Measurements from ENCODE around the gene TBPL1. TPM values are rescaled to one million over a fixed set of nuclear protein-coding genes. Genes with fewer than 3 reads are reported as not detected.

TBPL1 gene
- polyA plus RNA-seq, 2 of the 4 experiments (the other 2 are of a cell fraction), result 22.4 to 41.1 TPM

DNA sequence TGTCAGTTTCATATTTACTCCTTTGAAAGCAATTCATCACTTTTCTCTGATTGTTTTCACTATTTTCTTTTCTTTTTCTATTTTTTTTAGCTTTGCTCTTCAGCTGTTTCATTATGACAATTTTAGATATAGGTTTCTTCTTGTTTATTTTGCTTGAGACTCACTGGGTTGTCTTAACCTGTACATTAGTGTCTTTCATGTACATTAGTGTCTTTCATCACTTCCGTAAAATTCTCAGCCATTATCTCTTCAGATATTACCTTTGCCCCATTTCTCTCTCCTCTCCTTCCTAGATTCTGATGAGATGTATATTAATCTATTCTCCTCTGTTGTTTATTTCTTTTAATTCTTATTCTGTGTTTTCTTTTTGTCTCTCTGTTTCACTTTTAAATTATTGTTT lies 14.5 kb upstream of the TBPL1 start:
- Histone ChIP-seq H3K27ac (no peak overlapping the region), H3K4me2 (no peak overlapping the region), H3K4me1 (no peaks in the 10 kb centered on the region), H3K9me3 (no peaks in the 10 kb centered on the region), H3K4me3 (no peak overlapping the region)
- WGBS (ENCODE audit: missing lambda C conversion rate), result 94% methylated on average over 1 of the region's 1 CpG
- FAIRE-seq (no peak), DNase-seq (ENCODE audit: low read depth in 1 of 2, low spot score in 1 of 2) (no peak), ATAC-seq (no peak)
- ChIA-PET CTCF (interaction anchor here (1.4 to 2.6 kb wide), 2 partner anchors 14 to 15 kb away, joined by 4 to 20 read pairs; partner anchors contain the start of gene TBPL1), POLR2A (no interaction called here)
- TF ChIP-seq KDM1A (IDR thresholded peaks at IDR 0.05; ENCODE audit: low read depth) (no peak), HOXB5 (CRISPR knock-in tag; IDR thresholded peaks at IDR 0.05) (no peak), MAFK (IDR thresholded peaks at IDR 0.05; ENCODE audit: partially characterized antibody) (no peak)
- TF ChIP-seq, protein P1, sequence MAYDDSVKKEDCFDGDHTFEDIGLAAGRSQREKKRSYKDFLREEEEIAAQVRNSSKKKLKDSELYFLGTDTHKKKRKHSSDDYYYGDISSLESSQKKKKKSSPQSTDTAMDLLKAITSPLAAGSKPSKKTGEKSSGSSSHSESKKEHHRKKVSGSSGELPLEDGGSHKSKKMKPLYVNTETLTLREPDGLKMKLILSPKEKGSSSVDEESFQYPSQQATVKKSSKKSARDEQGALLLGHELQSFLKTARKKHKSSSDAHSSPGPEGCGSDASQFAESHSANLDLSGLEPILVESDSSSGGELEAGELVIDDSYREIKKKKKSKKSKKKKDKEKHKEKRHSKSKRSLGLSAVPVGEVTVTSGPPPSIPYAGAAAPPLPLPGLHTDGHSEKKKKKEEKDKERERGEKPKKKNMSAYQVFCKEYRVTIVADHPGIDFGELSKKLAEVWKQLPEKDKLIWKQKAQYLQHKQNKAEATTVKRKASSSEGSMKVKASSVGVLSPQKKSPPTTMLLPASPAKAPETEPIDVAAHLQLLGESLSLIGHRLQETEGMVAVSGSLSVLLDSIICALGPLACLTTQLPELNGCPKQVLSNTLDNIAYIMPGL (CRISPR knock-in tag; IDR thresholded peaks at IDR 0.05; ENCODE audit: borderline replicate concordance), result no peak

DNA sequence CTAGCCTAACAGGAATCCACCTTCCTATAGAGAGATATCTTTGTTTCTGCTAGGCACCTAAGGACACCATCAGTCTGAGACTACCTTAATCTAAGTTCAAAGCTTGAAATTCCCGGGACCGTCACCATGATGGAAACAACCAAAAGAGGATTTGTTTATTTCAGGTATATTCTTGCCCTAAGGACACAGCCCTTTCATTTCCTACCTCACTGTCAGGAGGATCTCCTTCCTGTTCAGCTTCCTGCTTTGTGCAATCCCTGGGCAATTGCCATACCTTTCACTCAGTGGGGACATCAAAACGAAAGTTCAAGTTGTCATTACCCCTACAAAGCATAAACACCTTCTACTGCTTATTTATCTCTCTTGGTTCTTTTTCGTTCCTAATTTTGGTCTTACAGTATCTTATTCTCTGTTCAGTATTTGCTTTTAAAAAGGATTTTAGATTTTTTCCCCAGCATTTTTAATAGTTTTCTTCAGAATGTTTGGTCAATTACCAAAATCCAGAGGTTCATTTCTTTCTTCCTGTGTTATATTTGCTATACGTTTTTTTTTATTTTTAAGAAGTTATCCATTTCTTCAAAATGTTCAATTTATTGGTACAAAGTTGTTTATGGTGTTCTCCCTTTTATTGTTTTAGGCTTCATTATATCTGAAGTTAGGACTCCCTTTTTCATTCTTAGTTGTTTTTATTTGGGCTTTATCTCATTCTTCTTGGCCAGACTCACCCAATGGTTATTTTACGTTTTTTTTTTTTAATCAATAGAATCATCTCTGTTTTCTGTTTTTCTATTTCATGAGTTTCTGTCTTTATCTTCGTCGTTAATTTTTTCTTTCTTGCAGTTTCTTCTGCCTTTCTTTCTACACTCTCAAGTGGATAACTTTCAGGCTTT lies 13.0 kb upstream of the TBPL1 start:
- 67% methylated on average over 8 of the region's 8 CpGs for WGBS (ENCODE audit: missing lambda C conversion rate)
- H3K27ac ChIP-seq, result no peak overlapping the region
- ATAC-seq, result no peak
- no peaks in the 10 kb centered on the region for H3K4me1 ChIP-seq
- CTCF ChIA-PET, result interaction anchor here (1.2 to 3.4 kb wide), 3 partner anchors 18 to 184 kb away, joined by 3 to 19 read pairs (median 12); no protein-coding TSS in a partner anchor
- TF ChIP-seq HOXB13 (CRISPR knock-in tag; IDR thresholded peaks at IDR 0.05; ENCODE audit: low read depth) (no peak), POLR2A (IDR thresholded peaks at IDR 0.05; ENCODE audit: low read length) (no peak), FOXS1 (CRISPR knock-in tag; IDR thresholded peaks at IDR 0.05) (no peak), RAD21 (conservative IDR thresholded peaks at IDR 0.05 in 1 of 2, IDR thresholded peaks at IDR 0.05 in 1 of 2) (no peak), KDM5A (IDR thresholded peaks at IDR 0.05) (no peak), RCOR1 (IDR thresholded peaks at IDR 0.05; ENCODE audit: low read depth, low read length) (no peak), HOXA7 (CRISPR knock-in tag; IDR thresholded peaks at IDR 0.05) (no peak), CBX2 (IDR thresholded peaks at IDR 0.05; ENCODE audit: borderline replicate concordance, low read depth) (no peak), RNF2 (IDR thresholded peaks at IDR 0.05; ENCODE audit: borderline replicate concordance, low read depth) (no peak), MAFK (IDR thresholded peaks at IDR 0.05; ENCODE audit: partially characterized antibody) (no peak), TP53 (CRISPR knock-in tag; IDR thresholded peaks at IDR 0.05) (no peak), HOXB5 (CRISPR knock-in tag; IDR thresholded peaks at IDR 0.05) (no peak), CBX8 (IDR thresholded peaks at IDR 0.05) (no peak), MAZ (IDR thresholded peaks at IDR 0.05; ENCODE audit: borderline replicate concordance, low read depth, low read length) (no peak), HEYL (CRISPR knock-in tag; IDR thresholded peaks at IDR 0.05) (no peak)
- TF ChIP-seq, protein P1 (CRISPR knock-in tag; IDR thresholded peaks at IDR 0.05; ENCODE audit: borderline replicate concordance), result no peak
- TF ChIP-seq, protein P2, sequence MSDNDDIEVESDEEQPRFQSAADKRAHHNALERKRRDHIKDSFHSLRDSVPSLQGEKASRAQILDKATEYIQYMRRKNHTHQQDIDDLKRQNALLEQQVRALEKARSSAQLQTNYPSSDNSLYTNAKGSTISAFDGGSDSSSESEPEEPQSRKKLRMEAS (IDR thresholded peaks at IDR 0.05), result no peak
- TF ChIP-seq, protein P3, sequence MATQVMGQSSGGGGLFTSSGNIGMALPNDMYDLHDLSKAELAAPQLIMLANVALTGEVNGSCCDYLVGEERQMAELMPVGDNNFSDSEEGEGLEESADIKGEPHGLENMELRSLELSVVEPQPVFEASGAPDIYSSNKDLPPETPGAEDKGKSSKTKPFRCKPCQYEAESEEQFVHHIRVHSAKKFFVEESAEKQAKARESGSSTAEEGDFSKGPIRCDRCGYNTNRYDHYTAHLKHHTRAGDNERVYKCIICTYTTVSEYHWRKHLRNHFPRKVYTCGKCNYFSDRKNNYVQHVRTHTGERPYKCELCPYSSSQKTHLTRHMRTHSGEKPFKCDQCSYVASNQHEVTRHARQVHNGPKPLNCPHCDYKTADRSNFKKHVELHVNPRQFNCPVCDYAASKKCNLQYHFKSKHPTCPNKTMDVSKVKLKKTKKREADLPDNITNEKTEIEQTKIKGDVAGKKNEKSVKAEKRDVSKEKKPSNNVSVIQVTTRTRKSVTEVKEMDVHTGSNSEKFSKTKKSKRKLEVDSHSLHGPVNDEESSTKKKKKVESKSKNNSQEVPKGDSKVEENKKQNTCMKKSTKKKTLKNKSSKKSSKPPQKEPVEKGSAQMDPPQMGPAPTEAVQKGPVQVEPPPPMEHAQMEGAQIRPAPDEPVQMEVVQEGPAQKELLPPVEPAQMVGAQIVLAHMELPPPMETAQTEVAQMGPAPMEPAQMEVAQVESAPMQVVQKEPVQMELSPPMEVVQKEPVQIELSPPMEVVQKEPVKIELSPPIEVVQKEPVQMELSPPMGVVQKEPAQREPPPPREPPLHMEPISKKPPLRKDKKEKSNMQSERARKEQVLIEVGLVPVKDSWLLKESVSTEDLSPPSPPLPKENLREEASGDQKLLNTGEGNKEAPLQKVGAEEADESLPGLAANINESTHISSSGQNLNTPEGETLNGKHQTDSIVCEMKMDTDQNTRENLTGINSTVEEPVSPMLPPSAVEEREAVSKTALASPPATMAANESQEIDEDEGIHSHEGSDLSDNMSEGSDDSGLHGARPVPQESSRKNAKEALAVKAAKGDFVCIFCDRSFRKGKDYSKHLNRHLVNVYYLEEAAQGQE (IDR thresholded peaks at IDR 0.05), result no peak
- no peak overlapping the region for H3K4me3 ChIP-seq
- no peaks in the 10 kb centered on the region for H3K9me3 ChIP-seq
- H3K4me2 ChIP-seq, result 0 out of 3 replicates have a peak overlapping the region, but pooled peaks have one; percentile 28
- POLR2A ChIA-PET, result no interaction called here
- no peak for DNase-seq (ENCODE audit: low read depth in 1 of 2, low spot score in 1 of 2)
- no peak for FAIRE-seq
